ENCODE results near the gene CST11.
"Not testable (repeated sequence)": the region's sequence is repeated elsewhere in the genome, so short reads cannot be mapped to it uniquely, and the experiment has no call there.

The CST11 gene

GRCh38 chr20:23452776-23453175, at the start of gene CST11:
CST11 (minus strand) TSS chr20:23452876; CDS start chr20:23452811, 65 bp downstream.
- no peak for DNase-seq

GRCh38 chr20:23501926-23502325, 49.2 kb upstream of the CST11 start:
- no peak for DNase-seq

- DNase-seq: no peak
These were observed 44.9 kb upstream of the CST11 start for GRCh38 chr20:23497536-23497935.

- no peak for DNase-seq
These were observed 40.6 kb upstream of the CST11 start for GRCh38 chr20:23493172-23493772.

GRCh38 chr20:23492292-23492691, 39.6 kb upstream of the CST11 start:
- DNase-seq: no peak

- no peak for DNase-seq
These were observed 38.1 kb upstream of the CST11 start, which contains the start of gene CST8 for GRCh38 chr20:23490817-23491216. CST8 (plus strand) TSS chr20:23491117; CDS start chr20:23491668, 551 bp downstream.

- DNase-seq: no peak
These were observed 36.3 kb upstream of the CST11 start for GRCh38 chr20:23488996-23489395.

- no peak for DNase-seq
These were observed 35.8 kb upstream of the CST11 start for GRCh38 chr20:23488470-23488869.

- no peak for DNase-seq
These were observed 31.4 kb upstream of the CST11 start for GRCh38 chr20:23484081-23484480.

GRCh38 chr20:23482138-23482537, 29.5 kb upstream of the CST11 start:
- DNase-seq: no peak

- no peak for DNase-seq
These were observed 26.4 kb upstream of the CST11 start for GRCh38 chr20:23479043-23479442.

GRCh38 chr20:23477223-23477622, 24.5 kb upstream of the CST11 start:
- no peak for DNase-seq

GRCh38 chr20:23476015-23476754, 23.5 kb upstream of the CST11 start:
- no peak for DNase-seq

- no peak for DNase-seq
These were observed 22.7 kb upstream of the CST11 start for GRCh38 chr20:23475395-23475794.

- DNase-seq: not testable (repeated sequence)
These were observed 20.6 kb upstream of the CST11 start for GRCh38 chr20:23473293-23473692.

GRCh38 chr20:23472306-23472705, 19.6 kb upstream of the CST11 start:
- not testable (repeated sequence) for DNase-seq

GRCh38 chr20:23466961-23467360, 14.3 kb upstream of the CST11 start:
- DNase-seq: not testable (repeated sequence)

GRCh38 chr20:23461180-23461579, 8.5 kb upstream of the CST11 start:
- DNase-seq: no peak

GRCh38 chr20:23459461-23460150, 6.9 kb upstream of the CST11 start:
- no peak for DNase-seq

GRCh38 chr20:23456873-23457272, 4.2 kb upstream of the CST11 start:
- DNase-seq: no peak

GRCh38 chr20:23456409-23456808, 3.7 kb upstream of the CST11 start:
- DNase-seq: no peak

- DNase-seq: no peak
These were observed 3.0 kb upstream of the CST11 start for GRCh38 chr20:23455639-23456038.

- DNase-seq: no peak
These were observed 2.1 kb upstream of the CST11 start for GRCh38 chr20:23454816-23455215.

Measured in activated naive CD4-positive, alpha-beta T cell treated with anti-CD3 and anti-CD28 coated beads, Interleukin-2, amount 50 U/mL, for 16 hours (primary cell).